ENCODE data around the gene SELPLG. TPM values are rescaled to one million over a fixed set of nuclear protein-coding genes. Genes with fewer than 3 reads are reported as not detected.

Gene SELPLG
- total RNA-seq, 1 donor from 2014 or later, result 1.6 TPM

DNA sequence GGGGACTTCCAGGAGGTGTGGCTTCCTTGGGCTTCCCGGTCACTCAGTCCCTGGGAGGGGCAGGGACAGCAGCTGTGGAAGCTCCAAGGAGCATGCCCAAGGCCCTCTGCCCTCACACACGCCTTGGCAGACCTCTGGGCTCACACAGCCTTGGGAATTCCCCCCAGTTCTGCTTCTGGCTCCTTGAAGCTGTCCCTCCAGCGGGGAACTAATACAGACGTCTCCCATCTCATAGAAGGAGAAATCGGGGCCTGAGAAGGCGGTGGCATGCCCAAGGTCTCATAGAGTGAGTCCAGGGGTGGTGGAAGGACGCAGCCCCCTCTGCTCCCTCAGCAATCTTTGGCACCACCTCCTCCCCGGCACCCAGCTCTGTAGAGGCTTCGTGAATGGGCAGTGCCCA lies 20.1 kb downstream of the SELPLG start:
- Mint-ChIP-seq H3K4me3 (ENCODE audit: unreplicated experiment) (no peak overlapping the region), H3K9me3 (ENCODE audit: unreplicated experiment) (no peaks in the 10 kb centered on the region), H3K36me3 (ENCODE audit: low read depth, unreplicated experiment) (no peaks in the 10 kb centered on the region), H3K4me1 (ENCODE audit: unreplicated experiment) (peaks cover 2% of the 10 kb centered on the region), H3K27ac (ENCODE audit: unreplicated experiment) (no peak overlapping the region), H3K27me3 (ENCODE audit: unreplicated experiment) (peaks cover 15% of the 10 kb centered on the region)
- no peak for DNase-seq (ENCODE audit: low spot score)
- TF ChIP-seq, protein P1, sequence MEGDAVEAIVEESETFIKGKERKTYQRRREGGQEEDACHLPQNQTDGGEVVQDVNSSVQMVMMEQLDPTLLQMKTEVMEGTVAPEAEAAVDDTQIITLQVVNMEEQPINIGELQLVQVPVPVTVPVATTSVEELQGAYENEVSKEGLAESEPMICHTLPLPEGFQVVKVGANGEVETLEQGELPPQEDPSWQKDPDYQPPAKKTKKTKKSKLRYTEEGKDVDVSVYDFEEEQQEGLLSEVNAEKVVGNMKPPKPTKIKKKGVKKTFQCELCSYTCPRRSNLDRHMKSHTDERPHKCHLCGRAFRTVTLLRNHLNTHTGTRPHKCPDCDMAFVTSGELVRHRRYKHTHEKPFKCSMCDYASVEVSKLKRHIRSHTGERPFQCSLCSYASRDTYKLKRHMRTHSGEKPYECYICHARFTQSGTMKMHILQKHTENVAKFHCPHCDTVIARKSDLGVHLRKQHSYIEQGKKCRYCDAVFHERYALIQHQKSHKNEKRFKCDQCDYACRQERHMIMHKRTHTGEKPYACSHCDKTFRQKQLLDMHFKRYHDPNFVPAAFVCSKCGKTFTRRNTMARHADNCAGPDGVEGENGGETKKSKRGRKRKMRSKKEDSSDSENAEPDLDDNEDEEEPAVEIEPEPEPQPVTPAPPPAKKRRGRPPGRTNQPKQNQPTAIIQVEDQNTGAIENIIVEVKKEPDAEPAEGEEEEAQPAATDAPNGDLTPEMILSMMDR (IDR thresholded peaks at IDR 0.05; ENCODE audit: unreplicated experiment), result no peak

DNA sequence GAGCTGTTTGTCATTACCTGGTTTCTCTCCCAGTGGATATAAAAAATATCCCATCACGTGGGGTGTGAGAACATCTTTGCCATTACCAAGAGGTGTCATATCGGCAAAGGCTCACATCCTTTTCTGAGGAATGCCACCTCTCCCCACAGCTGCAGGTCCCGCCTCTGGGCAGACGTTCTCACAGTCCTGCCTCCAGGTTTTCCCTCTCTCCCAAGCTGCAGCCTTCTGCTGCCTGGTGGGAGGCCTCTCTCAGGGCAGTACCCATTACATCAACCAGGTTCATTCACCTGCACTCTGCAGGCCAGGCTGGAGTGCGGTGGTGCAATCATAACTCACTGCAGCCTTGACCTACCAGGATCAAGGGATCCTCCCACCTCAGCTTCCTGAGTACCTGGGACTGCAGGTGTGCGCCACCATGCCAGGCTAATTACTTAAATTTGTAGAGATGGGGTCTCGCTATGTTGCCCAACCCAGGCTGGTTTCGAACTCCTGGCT lies 20.9 kb downstream of the SELPLG start:
- no peak overlapping the region for H3K4me3 Mint-ChIP-seq (ENCODE audit: unreplicated experiment)
- TF ChIP-seq, protein P1 (IDR thresholded peaks at IDR 0.05; ENCODE audit: unreplicated experiment), result no peak
- peaks cover 2% of the 10 kb centered on the region for H3K4me1 Mint-ChIP-seq (ENCODE audit: unreplicated experiment)
- H3K27ac Mint-ChIP-seq (ENCODE audit: unreplicated experiment), result no peak overlapping the region
- H3K36me3 Mint-ChIP-seq (ENCODE audit: low read depth, unreplicated experiment), result no peaks in the 10 kb centered on the region
- H3K27me3 Mint-ChIP-seq (ENCODE audit: unreplicated experiment), result peaks cover 15% of the 10 kb centered on the region
- no peaks in the 10 kb centered on the region for H3K9me3 Mint-ChIP-seq (ENCODE audit: unreplicated experiment)
- no peak for DNase-seq (ENCODE audit: low spot score)

DNA sequence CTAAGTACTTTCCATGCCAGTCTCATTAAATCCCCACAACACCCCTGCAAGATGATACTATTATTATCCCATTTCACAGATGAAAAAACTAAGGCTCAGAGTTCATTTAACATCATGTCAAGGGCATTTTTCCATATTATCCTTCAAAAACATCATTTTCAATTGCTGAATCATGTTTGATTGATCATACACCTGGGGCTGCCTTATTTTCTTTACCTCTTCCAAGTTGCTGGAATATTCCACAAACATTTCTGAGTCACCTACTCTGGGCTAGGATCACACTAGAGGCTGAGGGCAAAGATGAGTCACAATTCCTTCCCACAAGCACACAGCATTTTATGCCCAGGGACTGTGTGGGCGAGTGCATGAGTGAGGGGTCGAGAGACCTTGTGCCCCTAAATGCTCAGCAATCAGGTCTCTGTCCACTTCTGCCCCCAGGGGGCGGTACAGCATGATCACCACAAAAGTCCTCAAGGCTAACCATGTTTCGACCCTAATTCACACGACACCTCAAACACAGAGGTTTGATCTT lies 21.7 kb downstream of the SELPLG start:
- Mint-ChIP-seq H3K9me3 (ENCODE audit: unreplicated experiment) (no peaks in the 10 kb centered on the region), H3K27me3 (ENCODE audit: unreplicated experiment) (peaks cover 11% of the 10 kb centered on the region), H3K27ac (ENCODE audit: unreplicated experiment) (no peak overlapping the region), H3K36me3 (ENCODE audit: low read depth, unreplicated experiment) (no peaks in the 10 kb centered on the region), H3K4me3 (ENCODE audit: unreplicated experiment) (no peak overlapping the region), H3K4me1 (ENCODE audit: unreplicated experiment) (peaks cover under 1% of the 10 kb centered on the region)
- TF ChIP-seq, protein P1 (IDR thresholded peaks at IDR 0.05; ENCODE audit: unreplicated experiment), result peak; percentile 65
- DNase-seq (ENCODE audit: low spot score), result peak; percentile 68

DNA sequence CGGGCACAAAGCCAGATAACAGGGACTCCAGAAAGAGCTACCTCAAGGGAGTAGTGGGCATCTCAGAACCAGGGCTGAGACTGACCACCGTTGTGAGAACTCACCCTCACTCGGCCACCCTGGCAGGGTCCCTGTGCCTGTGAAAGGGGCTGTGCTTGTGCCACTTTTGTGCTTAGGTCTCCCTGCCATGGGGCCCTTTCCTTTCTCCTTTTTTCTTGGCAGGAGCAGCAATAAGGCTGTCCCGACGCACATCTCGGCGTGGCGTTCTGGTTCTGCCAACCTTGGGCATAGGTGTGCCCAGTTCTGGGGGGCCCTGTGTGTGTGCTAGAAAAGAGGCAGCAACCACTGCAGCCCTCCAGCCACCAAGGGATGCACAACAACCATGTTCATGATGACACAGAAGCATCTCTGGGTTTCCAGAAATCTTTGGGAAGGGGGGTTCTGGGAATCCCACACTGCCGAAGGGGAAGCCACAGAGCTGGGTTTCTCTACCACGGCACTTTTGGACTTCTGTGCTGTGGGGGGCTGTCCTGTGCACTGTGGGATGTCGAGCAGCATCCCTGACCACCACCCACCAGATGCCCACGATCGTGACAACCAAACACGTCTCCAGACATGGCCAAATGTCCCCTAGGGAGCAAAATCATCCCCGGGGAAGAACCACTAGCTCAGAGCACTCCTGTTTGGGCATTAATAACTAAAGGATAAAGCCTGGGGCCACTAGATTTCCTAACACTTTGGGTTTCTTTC lies 22.7 kb downstream of the SELPLG start:
- H3K36me3 Mint-ChIP-seq (ENCODE audit: low read depth, unreplicated experiment), result no peaks in the 10 kb centered on the region
- H3K27ac Mint-ChIP-seq (ENCODE audit: unreplicated experiment), result no peak overlapping the region
- TF ChIP-seq, protein P1 (IDR thresholded peaks at IDR 0.05; ENCODE audit: unreplicated experiment), result no peak
- no peak overlapping the region for H3K4me3 Mint-ChIP-seq (ENCODE audit: unreplicated experiment)
- peaks cover 7% of the 10 kb centered on the region for H3K27me3 Mint-ChIP-seq (ENCODE audit: unreplicated experiment)
- DNase-seq (ENCODE audit: low spot score), result no peak
- no peaks in the 10 kb centered on the region for H3K4me1 Mint-ChIP-seq (ENCODE audit: unreplicated experiment)
- H3K9me3 Mint-ChIP-seq (ENCODE audit: unreplicated experiment), result no peaks in the 10 kb centered on the region

DNA sequence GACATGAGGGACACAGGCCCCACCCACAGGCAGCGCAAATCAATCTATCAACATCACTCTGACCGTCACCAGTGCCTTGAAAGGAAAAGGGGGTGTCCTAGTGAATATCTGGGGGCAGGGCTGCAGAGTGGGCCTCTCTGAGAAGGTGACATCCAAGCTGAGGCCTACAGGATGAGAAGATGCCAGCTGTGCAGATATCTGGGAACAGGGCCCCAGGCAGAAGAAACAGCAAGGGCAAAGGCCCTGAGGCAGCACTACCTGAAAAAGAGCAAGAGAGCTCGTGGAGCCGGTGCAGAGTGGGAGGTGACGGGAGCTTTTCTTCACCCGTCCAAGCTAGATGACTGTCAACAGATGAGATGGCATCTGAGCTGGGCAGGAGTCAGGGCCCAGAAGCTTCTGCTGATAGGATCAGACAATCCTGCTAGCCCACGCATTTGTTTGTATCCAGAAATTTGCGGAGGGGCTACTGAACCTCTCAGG lies 23.3 kb downstream of the SELPLG start:
- TF ChIP-seq, protein P1 (IDR thresholded peaks at IDR 0.05; ENCODE audit: unreplicated experiment), result no peak
- Mint-ChIP-seq H3K27me3 (ENCODE audit: unreplicated experiment) (peaks cover 8% of the 10 kb centered on the region), H3K4me1 (ENCODE audit: unreplicated experiment) (no peaks in the 10 kb centered on the region), H3K27ac (ENCODE audit: unreplicated experiment) (no peak overlapping the region), H3K36me3 (ENCODE audit: low read depth, unreplicated experiment) (no peaks in the 10 kb centered on the region), H3K9me3 (ENCODE audit: unreplicated experiment) (no peaks in the 10 kb centered on the region), H3K4me3 (ENCODE audit: unreplicated experiment) (no peak overlapping the region)
- no peak for DNase-seq (ENCODE audit: low spot score)

Measured in endothelial cell (in vitro differentiated cells).